PC-3 (cell line): ENCODE results near the gene NCKIPSD.

Source experiments
- CTCF ChIP-seq: fragments of 300-600 bp; sonication (generic); conservative IDR thresholded peaks from 2 replicates; pipeline ENCODE4 v1.5.1; 2017; ENCODE audit warnings: antibody characterized with exemption, low read depth, mild to moderate bottlenecking, low read length
- EZH2 ChIP-seq: fragments of 300-600 bp; sonication (generic); IDR thresholded peaks from one replicate; pipeline ENCODE4 v1.6.1; 2017; ENCODE audit warnings: antibody characterized with exemption, mild to moderate bottlenecking, low read length; ENCODE audit not compliant: unreplicated experiment
- EZH2phosphoT487 ChIP-seq: fragments of 300-600 bp; sonication (generic); IDR thresholded peaks from 2 replicates; pipeline ENCODE4 v1.6.1; 2018; ENCODE audit warnings: mild to moderate bottlenecking, antibody characterized with exemption, low read length, borderline replicate concordance

GRCh38 chr3:48690846-48691458 is 5.2 kb upstream of the NCKIPSD start:
- TF ChIP-seq CTCF (no peak), EZH2 (no peak), EZH2phosphoT487 (no peak)
